Measurements from ENCODE around the gene TBC1D5.

TBC1D5 gene

DNA sequence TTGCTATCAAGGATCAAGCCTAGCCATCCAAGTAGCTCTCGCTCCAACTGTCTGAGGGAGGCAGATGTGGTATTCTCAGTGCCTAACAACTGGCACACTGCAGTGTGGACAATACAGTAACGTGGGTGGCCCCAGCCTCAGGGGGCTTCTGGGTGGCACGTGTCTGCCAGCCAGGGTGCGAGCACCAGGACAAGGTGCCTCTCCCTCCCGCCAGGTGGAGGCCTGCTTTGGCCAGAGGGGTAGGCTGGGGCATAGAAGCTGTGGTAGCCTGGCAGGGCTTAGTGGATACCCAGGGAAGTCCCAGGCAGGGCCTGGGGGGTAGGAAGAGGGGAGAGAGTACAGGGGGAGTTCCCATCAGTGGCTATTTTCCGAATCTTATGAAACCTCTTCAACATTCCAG, 623.7 kb downstream of the TBC1D5 start:
- DNase-seq (ENCODE audit: low read depth), result no peak
- no peak overlapping the region for H3K4me3 ChIP-seq (ENCODE audit: low read depth, low read length)

DNA sequence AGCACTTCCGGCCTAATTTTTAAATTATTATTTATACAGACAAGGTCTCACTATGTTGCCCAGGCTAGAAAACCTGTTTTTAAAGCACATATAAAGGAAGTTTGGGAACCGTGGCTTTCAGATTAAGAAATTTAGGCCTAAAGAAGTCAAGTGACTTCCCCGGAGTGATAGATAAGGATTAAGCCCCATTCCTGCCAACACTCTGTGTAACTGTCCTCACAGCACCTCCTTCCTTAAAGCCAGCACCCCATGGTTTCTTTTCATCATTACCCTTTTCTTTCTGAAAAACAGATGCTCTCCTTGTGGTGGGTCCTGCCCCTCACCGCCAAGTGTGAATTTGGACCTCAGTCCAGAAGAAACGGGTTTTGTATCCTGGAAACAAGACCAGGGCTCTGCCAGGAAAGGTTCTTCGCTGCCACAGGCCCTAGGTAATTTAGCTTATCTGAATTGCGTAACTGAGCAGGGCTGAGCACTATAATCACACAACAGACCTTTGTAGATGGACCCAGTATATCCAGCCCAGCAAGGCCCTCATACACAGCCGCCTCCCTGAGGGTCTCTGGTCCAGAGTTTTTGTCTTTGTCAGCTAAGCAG, 626.3 kb downstream of the TBC1D5 start:
- no peak overlapping the region for H3K4me3 ChIP-seq (ENCODE audit: low read depth, low read length)
- no peak for DNase-seq (ENCODE audit: low read depth)

DNA sequence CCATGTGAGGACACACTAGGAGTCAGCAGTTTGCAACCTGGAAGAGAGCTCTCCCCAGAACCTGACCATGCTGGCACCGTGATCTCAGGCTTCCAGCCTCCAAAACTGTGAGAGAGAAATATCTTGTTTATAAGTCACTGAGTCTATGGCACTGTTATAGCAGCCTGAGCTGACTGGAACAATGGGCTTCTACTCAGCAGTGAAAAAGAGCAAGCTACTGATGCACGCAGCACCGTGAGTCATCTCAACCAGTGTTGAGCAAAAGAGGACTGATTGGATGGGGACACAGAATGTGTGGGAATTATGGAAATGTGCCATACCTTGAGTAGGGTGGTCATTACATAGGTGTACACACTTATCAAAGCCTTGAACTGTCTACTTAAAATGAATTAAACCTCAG, 627.2 kb downstream of the TBC1D5 start:
- no peak overlapping the region for H3K4me3 ChIP-seq (ENCODE audit: low read depth, low read length)
- DNase-seq (ENCODE audit: low read depth), result no peak

DNA sequence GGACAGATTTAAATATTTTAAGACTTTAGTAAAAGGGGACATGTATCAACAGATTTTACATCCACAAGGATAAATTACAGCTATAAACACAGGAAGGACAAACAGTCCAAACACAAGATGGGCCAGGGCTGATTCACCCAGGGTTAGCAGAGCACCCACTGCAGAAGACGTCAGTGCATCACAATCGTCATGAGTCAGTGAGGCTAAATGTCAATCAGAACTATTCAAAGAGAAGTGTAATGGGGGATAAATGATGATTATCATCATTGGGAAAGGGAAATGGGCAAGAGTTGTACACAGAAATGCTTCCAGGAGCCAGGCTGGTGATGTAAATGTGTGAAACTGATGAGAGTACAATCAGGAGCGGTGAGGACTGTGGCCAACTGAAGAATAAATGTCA, 630.8 kb downstream of the TBC1D5 start:
- DNase-seq (ENCODE audit: low read depth), result peak; percentile 69
- no peak overlapping the region for H3K4me3 ChIP-seq (ENCODE audit: low read depth, low read length)

DNA sequence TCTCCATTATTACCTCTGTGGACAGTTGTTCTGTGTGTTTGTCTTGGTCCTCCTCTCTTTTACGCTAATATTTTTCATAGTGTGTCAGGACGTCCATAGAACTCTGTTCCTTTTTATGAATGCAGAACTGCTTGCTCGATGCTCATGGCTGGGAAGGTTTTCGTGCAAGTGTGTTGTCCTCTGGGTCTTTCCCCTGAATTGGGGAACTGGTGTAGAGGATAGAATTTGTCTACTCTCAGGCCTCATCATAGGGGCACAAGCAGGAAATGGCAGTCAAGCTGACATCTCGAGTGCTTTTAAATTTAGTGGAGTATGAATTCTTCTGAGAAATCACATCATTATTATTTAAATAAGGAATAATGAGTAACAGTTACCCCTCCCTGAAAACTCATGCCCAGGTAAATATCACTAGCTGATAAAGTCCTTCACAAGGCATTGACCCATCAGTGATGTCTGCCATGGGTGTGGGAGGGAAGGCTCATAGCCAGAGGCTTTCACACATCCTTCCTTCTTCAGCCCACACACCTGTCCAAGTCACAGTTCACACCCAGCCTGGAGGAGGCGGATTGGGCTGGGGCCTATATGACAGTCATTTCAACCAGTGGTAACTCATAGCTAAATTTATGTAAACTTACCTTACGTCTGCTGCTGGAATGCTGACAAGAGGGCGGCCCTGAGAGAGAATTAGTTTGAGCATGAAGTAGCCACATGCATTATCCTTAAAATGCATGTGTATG, 631.6 kb downstream of the TBC1D5 start:
- H3K4me3 ChIP-seq (ENCODE audit: low read depth, low read length), result no peak overlapping the region
- DNase-seq (ENCODE audit: low read depth), result no peak
